Measurements from ENCODE around the gene CLCN3.

GRCh38 chr4:169690787-169691186 is 70.4 kb downstream of the CLCN3 start:
- TF ChIP-seq POLR2AphosphoS5 (IDR thresholded peaks at IDR 0.05; ENCODE audit: low read depth, low read length) (no peak), FOXP2 (optimal IDR thresholded peaks at IDR 0.05; ENCODE audit: borderline replicate concordance, extremely low read depth, extremely low read length, insufficient read depth) (no peak), TAF1 (IDR thresholded peaks at IDR 0.05; ENCODE audit: borderline replicate concordance, insufficient read depth, low read length) (no peak)
